Calu3 (cell line): Measurements from ENCODE around the gene DLX1. TPM values are rescaled to one million over a fixed set of nuclear protein-coding genes. Genes with fewer than 3 reads are reported as not detected.

ENCODE experiments used
- BruUV-seq: library from RNA; stranded (reverse); fragments of 400-500 nt; replicated peaks from 2 replicates; lab custom pipeline; 2021; lab: Mats Ljungman, UMichigan
- CTCF ChIA-PET: fragments of 300-600 bp; sonication (Branson Sonifier 250); formaldehyde crosslinking; loops from one replicate; lab custom pipeline; 2022; ENCODE audit warnings: antibody characterized with exemption; lab: Charles Lee
- DNase-seq: peaks from one replicate; pipeline ENCODE4 v3.0.0; 2022
- H3K27ac Mint-ChIP-seq: one replicate; pipeline ENCODE4 v1.8.0; 2022; ENCODE audit warnings: mixed read lengths; ENCODE audit not compliant: unreplicated experiment
- H3K27me3 Mint-ChIP-seq: one replicate; pipeline ENCODE4 v1.8.0; 2022; ENCODE audit warnings: mixed read lengths; ENCODE audit not compliant: unreplicated experiment
- H3K36me3 Mint-ChIP-seq: one replicate; pipeline ENCODE4 v1.8.0; 2022; ENCODE audit warnings: mild to moderate bottlenecking, moderate library complexity, mixed read lengths; ENCODE audit not compliant: insufficient read depth, unreplicated experiment
- H3K4me1 Mint-ChIP-seq: one replicate; pipeline ENCODE4 v1.8.0; 2022; ENCODE audit warnings: mild to moderate bottlenecking, low read depth, mixed read lengths; ENCODE audit not compliant: unreplicated experiment
- H3K4me3 Mint-ChIP-seq: one replicate; pipeline ENCODE4 v1.8.0; 2022; ENCODE audit warnings: mild to moderate bottlenecking, low read depth, moderate library complexity, mixed read lengths; ENCODE audit not compliant: unreplicated experiment
- H3K9me3 Mint-ChIP-seq: one replicate; pipeline ENCODE4 v1.8.0; 2022; ENCODE audit warnings: low read depth, mixed read lengths; ENCODE audit not compliant: unreplicated experiment
- intact Hi-C: fragments of 100-400 bp; cut with micrococcal nuclease; formaldehyde crosslinking; loops from one replicate; pipeline ENCODE4 v1.10.0; 2022; ENCODE audit not compliant: unreplicated experiment
- total RNA-seq: library from RNA; stranded (reverse); gene quantifications from 2 replicates; pipeline ENCODE4 v1.2.3, GENCODE V29; 2022
- TF ChIP-seq, protein P1 (sequence below): fragments of 200-600 bp; IDR thresholded peaks from one replicate; pipeline ENCODE4 v1.8.0; 2022; ENCODE audit warnings: antibody characterized with exemption; ENCODE audit not compliant: unreplicated experiment

Gene DLX1
- total RNA-seq, 1 experiment from 2014 or later = not detected

DNA sequence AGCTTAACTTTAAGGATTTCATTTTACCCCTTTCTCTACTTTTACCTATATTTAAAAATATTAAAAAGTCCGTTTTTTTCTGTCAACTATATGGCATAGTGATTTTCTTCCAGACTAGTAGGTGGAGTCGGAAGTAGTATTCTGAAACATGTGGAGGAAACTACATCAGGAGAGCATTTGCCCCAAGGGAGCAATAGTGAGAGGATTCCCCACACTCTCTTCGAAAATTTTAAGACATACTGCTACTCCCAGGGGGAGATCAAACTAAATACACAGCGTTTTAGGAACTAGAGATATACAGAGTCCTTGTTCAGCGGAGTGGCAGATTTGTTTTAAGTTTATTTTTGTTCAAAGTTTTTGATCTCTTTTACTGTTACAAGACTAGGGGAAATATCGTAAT, 45.0 kb upstream of the DLX1 start:
- BruUV-seq = no TSS peak
- no peaks in the 10 kb centered on the region for H3K36me3 Mint-ChIP-seq
- TF ChIP-seq, protein P1, sequence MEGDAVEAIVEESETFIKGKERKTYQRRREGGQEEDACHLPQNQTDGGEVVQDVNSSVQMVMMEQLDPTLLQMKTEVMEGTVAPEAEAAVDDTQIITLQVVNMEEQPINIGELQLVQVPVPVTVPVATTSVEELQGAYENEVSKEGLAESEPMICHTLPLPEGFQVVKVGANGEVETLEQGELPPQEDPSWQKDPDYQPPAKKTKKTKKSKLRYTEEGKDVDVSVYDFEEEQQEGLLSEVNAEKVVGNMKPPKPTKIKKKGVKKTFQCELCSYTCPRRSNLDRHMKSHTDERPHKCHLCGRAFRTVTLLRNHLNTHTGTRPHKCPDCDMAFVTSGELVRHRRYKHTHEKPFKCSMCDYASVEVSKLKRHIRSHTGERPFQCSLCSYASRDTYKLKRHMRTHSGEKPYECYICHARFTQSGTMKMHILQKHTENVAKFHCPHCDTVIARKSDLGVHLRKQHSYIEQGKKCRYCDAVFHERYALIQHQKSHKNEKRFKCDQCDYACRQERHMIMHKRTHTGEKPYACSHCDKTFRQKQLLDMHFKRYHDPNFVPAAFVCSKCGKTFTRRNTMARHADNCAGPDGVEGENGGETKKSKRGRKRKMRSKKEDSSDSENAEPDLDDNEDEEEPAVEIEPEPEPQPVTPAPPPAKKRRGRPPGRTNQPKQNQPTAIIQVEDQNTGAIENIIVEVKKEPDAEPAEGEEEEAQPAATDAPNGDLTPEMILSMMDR = no peak
- no peaks in the 10 kb centered on the region for H3K9me3 Mint-ChIP-seq
- no peaks in the 10 kb centered on the region for H3K4me1 Mint-ChIP-seq
- intact Hi-C loops = no loop called here
- H3K27ac Mint-ChIP-seq = no peak overlapping the region
- no peak overlapping the region for H3K4me3 Mint-ChIP-seq
- no peak for DNase-seq
- CTCF ChIA-PET = no interaction called here
- H3K27me3 Mint-ChIP-seq = no peaks in the 10 kb centered on the region

DNA sequence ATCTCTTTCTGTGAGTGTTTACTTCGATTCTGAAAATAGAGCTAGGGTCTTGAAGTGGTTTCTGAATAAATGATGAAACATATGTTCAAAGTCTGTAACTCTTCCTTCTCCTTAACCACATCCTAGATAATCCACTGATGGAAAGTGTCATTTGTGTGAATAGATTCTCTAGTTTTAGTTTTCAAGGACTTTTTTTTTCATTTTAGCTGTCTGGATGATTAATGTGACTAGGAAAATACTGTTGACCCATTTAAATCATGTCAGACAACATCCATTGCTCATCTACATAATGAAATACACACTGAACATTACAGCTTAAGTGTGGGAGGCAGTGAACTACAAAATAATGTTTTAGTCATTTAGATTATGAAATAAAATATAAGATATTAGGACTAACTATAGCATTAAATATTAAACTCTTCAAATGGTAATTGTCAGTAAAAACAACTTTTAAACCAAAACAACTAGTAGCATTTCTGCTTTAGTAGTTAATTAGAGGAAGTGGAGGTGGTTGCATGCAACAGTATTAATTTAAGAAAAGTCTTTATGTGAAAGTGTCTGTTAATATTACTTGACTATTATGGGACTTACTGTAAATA, 39.1 kb upstream of the DLX1 start:
- no TSS peak for BruUV-seq
- TF ChIP-seq, protein P1 = no peak
- H3K36me3 Mint-ChIP-seq = no peaks in the 10 kb centered on the region
- intact Hi-C loops = no loop called here
- H3K9me3 Mint-ChIP-seq = no peaks in the 10 kb centered on the region
- CTCF ChIA-PET = no interaction called here
- no peaks in the 10 kb centered on the region for H3K4me1 Mint-ChIP-seq
- no peaks in the 10 kb centered on the region for H3K27me3 Mint-ChIP-seq
- no peak overlapping the region for H3K4me3 Mint-ChIP-seq
- DNase-seq = no peak
- H3K27ac Mint-ChIP-seq = no peak overlapping the region

DNA sequence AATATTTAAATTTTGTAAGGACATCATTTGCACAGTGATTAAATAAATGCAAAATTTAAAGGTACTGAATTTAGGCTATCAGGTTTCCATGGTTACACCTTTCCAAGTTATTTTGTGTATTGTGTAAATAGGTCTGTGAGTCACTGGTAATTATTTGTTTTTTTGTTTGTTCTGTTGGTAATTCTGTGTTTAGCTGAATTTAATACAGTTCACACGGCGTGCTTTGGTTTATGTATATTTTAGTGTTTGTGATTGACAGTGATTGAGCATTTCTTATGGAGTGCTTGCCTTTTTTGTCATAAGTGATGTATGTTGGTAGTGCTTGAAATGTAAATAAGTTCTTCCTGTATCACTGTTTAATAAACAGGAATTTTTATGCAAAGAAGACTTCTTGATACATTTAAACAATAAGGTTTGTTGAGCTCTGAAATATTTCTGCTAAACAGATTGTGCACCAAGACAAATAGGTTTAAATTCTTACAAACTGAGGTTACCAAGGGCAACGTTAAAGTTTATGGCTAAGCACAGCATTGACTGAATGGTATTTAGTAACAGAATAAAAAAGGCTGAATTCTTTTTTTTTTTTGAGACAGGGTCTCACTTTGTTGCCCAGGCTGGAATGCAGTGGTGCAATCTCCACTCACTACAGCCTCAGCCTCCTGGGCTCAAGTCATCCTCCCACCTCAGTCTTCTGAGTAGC, 38.3 kb upstream of the DLX1 start:
- no peaks in the 10 kb centered on the region for H3K36me3 Mint-ChIP-seq
- H3K27ac Mint-ChIP-seq = no peak overlapping the region
- H3K9me3 Mint-ChIP-seq = no peaks in the 10 kb centered on the region
- H3K4me1 Mint-ChIP-seq = no peaks in the 10 kb centered on the region
- H3K27me3 Mint-ChIP-seq = no peaks in the 10 kb centered on the region
- DNase-seq = no peak
- CTCF ChIA-PET = no interaction called here
- intact Hi-C loops = no loop called here
- BruUV-seq = no TSS peak
- H3K4me3 Mint-ChIP-seq = no peak overlapping the region
- TF ChIP-seq, protein P1 = no peak

DNA sequence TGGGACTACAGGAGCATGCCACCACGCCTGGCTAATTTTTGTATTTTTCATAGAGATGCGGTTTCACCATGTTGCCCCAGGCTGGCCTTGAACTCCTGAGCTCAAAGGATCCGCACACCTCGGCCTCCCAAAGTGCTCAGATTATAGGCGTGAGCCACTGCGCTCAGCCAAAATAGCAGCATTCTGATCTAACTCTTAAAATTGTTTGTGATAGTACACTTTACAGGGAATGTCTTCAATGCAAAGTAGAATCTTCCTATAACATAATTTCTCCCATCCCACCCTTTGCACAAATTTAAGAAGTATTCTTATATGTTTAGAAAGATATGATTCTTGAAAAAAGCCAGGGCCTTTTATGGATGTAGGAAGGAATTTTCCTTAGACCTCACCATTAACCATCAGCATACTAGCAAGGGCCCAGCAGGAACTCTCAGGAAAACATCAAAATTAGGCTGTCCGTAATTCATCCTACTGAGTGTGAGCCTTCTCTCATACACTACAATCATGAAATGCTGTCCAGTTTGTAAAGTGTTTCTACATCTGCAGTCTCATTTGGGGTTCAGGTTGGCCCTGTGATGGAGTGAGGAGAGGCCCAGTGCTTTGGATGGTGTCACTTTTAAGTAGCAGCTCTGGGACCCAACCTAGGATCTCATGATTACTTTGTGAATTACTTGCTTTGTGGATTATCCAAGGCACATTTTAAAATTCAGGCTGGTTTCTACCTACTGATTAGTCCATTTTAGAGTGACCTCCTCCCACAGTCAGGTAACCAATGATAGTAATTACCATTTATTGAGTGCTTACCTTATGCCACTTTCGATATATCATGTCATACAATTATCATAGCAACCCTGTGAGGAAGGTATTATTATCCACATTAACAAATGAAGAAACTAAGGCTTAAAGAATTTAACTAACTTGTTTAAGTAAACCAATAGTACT, 37.5 kb upstream of the DLX1 start:
- CTCF ChIA-PET = interaction anchor here (0.6 kb wide), 1 partner anchor 366 kb away, joined by 3 read pairs; no protein-coding TSS in a partner anchor
- H3K27me3 Mint-ChIP-seq = no peaks in the 10 kb centered on the region
- H3K4me1 Mint-ChIP-seq = no peaks in the 10 kb centered on the region
- no peak overlapping the region for H3K27ac Mint-ChIP-seq
- TF ChIP-seq, protein P1 = no peak
- H3K36me3 Mint-ChIP-seq = no peaks in the 10 kb centered on the region
- no peak overlapping the region for H3K4me3 Mint-ChIP-seq
- no peak for DNase-seq
- no peaks in the 10 kb centered on the region for H3K9me3 Mint-ChIP-seq
- intact Hi-C loops = no loop called here
- no TSS peak for BruUV-seq
